ENCODE data around the gene NSMCE3. TPM values are rescaled to one million over a fixed set of nuclear protein-coding genes. Genes with fewer than 3 reads are reported as not detected.

Gene NSMCE3
- total and polyA plus RNA-seq, 12 donors: 8.0 to 16.9 (median 12.9) TPM

- Histone ChIP-seq H3K36me3 (replicated peaks in 1 of 2) (no peaks in the 10 kb centered on the region), H3K4me3 (no peak overlapping the region), H3K27me3 (no peaks in the 10 kb centered on the region), H3K9me3 (replicated peaks in 1 of 3) (no peaks in the 10 kb centered on the region), H3K4me1 (replicated peaks in 1 of 2) (no peaks in the 10 kb centered on the region), H3K27ac (no peak overlapping the region)
- 79 to 91% (median 81%) methylated on average over 4 of the region's 4 CpGs for WGBS, 4 donors
- intact Hi-C loops (cut with DNase I): no loop called here
- no peak for TF ChIP-seq POLR2A (IDR thresholded peaks at IDR 0.05)
- TF ChIP-seq CTCF (IDR thresholded peaks at IDR 0.05): no peak
- no peak for DNase-seq
These were observed 25.5 kb downstream of the NSMCE3 start for GRCh38 chr15:29244123-29244522.

- Histone ChIP-seq H3K9me3 (replicated peaks in 1 of 3) (no peaks in the 10 kb centered on the region), H3K27me3 (no peaks in the 10 kb centered on the region), H3K36me3 (replicated peaks in 1 of 2) (no peaks in the 10 kb centered on the region), H3K27ac (no peak overlapping the region), H3K4me3 (no peak overlapping the region), H3K4me1 (replicated peaks in 1 of 2) (no peaks in the 10 kb centered on the region)
- DNase-seq: no peak
- WGBS, 4 donors: 57 to 68% (median 62%) methylated on average over 16 of the region's 16 CpGs
- intact Hi-C loops (cut with DNase I): no loop called here
- no peak for TF ChIP-seq POLR2A (IDR thresholded peaks at IDR 0.05)
- TF ChIP-seq CTCF (IDR thresholded peaks at IDR 0.05): no peak
These were observed 27.0 kb downstream of the NSMCE3 start for GRCh38 chr15:29242456-29243242.

GRCh38 chr15:29241207-29241606 is 28.4 kb downstream of the NSMCE3 start:
- no peak for TF ChIP-seq CTCF (IDR thresholded peaks at IDR 0.05)
- TF ChIP-seq POLR2A (IDR thresholded peaks at IDR 0.05): no peak
- DNase-seq: no peak
- Histone ChIP-seq H3K27ac (no peak overlapping the region), H3K4me1 (replicated peaks in 1 of 2) (no peaks in the 10 kb centered on the region), H3K9me3 (replicated peaks in 1 of 3) (no peaks in the 10 kb centered on the region), H3K36me3 (replicated peaks in 1 of 2) (no peaks in the 10 kb centered on the region), H3K27me3 (no peaks in the 10 kb centered on the region), H3K4me3 (no peak overlapping the region)
- intact Hi-C loops (cut with DNase I): no loop called here
- WGBS, 4 donors: 80 to 95% (median 90%) methylated on average over 1 of the region's 1 CpG

GRCh38 chr15:29239395-29239794 is 30.2 kb downstream of the NSMCE3 start:
- no peak overlapping the region for H3K4me3 ChIP-seq
- TF ChIP-seq POLR2A (IDR thresholded peaks at IDR 0.05): no peak
- TF ChIP-seq CTCF (IDR thresholded peaks at IDR 0.05): no peak
- intact Hi-C loops (cut with DNase I): no loop called here
- H3K4me1 ChIP-seq (replicated peaks in 1 of 2): no peaks in the 10 kb centered on the region
- no peaks in the 10 kb centered on the region for H3K36me3 ChIP-seq (replicated peaks in 1 of 2)
- WGBS, 4 donors: 36 to 50% (median 41%) methylated on average over 3 of the region's 3 CpGs
- H3K27me3 ChIP-seq: no peaks in the 10 kb centered on the region
- no peak for DNase-seq
- no peaks in the 10 kb centered on the region for H3K9me3 ChIP-seq (replicated peaks in 1 of 3)
- H3K27ac ChIP-seq: no peak overlapping the region

All from adrenal gland (tissue), 12 donors.